NOMO-1 (cell line): ENCODE measurements around the gene DAPP1.
A peak's percentile ranks its signal among the peaks of the same experiment; 100 is the strongest.

ENCODE experiments used
- DNase-seq, 2 experiments: peaks; one replicate each; lab custom pipeline; 2025; ENCODE audit not compliant: unreplicated experiment in 2 of 2; lab: John Stamatoyannopoulos, UW

Gene DAPP1

GRCh38 chr4:99893839-99894160 lies 77.2 kb downstream of the DAPP1 start:
- no peak for DNase-seq

DNA sequence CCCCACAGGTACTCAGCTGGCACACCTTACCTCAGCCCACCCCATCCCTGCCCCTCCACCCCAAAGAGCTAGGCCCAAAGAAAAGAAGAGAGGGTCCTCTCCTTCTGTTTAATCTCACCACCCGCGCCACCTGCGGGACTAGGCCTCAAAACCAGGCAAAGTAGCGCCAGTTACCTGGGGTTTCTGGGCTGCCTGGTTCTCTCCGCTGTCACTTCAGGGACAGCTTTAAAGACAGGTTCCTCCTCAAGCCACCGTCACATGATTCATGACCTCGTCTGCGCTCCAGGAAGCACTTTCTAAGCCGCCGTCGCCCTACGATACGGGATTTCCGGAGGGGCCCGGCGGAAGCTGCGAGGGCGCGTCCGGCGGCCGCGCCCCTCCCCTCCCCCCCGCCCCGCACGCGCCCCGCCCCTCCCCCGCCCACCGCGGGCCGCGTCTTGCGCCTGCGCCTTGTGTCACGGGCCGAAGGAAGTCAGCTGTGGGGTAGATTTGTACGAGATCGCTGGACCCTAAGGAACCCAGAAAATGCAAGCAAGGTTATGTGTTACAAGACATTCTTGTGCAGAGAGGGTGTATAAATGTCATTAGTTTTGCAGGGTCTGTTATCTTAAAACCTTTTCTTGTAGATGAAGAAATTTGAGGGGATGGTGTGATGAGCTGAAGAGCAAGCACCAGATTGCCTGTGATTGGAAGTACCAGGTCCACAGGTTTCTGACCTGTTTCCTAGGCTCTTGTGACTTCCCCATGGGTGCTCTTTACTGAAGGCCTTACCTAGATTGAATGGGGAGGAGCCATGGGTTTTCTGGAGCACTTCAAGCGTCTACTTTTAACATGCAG lies 77.8 kb downstream of the DAPP1 start, which contains the start of gene LAMTOR3:
Gene LAMTOR3 (minus strand): TSS at position 267 of the 837 bp plus-strand sequence. CDS start 464 bp downstream, outside the sequence.
- DNase-seq, result peak; percentile 91 to 94

DNA sequence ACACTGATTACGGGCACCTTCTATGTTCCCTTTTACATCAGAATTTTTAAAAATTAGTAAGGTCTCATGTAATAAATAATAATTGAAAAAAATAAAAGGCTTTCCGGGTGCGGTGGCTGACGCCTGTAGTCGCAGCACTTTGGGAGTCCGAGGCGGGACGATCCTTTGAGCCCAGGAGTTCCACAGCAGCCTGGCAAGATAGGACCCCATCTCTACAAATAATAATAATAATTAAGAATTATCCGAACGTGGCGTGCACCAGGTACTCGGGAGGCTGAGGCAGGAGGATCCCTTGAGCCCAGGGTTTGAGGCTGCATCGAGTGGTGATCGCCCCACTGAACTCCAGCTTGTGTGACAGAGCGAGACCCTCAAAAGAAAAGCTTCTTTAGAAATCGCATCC lies 78.4 kb downstream of the DAPP1 start:
- no peak for DNase-seq

DNA sequence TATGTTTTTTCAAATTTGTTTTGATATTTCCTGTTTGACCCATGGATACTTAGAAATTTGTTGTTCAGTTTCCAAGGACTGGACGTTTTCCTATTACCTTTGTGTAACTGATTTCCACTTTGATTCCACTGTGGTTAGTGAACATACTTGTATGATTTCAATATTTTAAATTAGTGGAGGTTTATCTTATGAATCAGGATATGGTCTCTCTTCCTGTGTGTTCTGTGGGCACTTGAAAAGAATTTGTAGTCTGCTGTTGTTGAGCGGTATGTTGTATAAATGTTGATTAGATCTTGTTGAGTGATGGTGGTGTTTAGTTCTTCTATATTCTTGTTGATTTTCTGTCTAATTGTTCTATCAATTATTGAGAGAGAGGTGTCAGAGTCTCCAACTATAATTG lies 98.8 kb downstream of the DAPP1 start:
- no peak for DNase-seq

DNA sequence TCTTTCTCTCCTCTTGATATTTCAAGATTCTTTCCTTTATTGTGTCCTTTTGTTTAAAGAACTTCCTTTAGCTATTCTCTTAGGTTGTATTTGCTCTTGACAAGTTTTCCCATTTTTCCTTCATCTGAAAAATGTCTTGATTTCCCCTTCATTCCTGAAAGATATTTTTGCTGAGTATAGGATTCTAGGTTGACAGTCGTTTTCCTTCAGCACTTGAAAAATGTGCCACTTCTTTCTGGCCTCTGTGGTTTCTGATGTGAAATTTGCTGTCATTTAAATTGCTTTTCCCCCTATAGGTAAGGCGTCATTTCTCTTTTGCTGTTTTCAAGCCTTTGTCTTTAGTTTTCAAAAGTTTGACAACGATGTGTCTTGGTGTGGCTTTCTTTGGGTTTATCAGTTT lies 100.9 kb downstream of the DAPP1 start:
- no peak for DNase-seq

- no peak for DNase-seq
Observed at GRCh38 chr4:99918656-99919055, 102.0 kb downstream of the DAPP1 start.
